ENCODE results near the gene CDON.
A peak's percentile ranks its signal among the peaks of the same experiment; 100 is the strongest.

CDON gene

GRCh38 chr11:126083829-126084607, 21.4 kb upstream of the CDON start:
- peak in 2 of 4 experiments; percentile 4 to 13 for DNase-seq

DNA sequence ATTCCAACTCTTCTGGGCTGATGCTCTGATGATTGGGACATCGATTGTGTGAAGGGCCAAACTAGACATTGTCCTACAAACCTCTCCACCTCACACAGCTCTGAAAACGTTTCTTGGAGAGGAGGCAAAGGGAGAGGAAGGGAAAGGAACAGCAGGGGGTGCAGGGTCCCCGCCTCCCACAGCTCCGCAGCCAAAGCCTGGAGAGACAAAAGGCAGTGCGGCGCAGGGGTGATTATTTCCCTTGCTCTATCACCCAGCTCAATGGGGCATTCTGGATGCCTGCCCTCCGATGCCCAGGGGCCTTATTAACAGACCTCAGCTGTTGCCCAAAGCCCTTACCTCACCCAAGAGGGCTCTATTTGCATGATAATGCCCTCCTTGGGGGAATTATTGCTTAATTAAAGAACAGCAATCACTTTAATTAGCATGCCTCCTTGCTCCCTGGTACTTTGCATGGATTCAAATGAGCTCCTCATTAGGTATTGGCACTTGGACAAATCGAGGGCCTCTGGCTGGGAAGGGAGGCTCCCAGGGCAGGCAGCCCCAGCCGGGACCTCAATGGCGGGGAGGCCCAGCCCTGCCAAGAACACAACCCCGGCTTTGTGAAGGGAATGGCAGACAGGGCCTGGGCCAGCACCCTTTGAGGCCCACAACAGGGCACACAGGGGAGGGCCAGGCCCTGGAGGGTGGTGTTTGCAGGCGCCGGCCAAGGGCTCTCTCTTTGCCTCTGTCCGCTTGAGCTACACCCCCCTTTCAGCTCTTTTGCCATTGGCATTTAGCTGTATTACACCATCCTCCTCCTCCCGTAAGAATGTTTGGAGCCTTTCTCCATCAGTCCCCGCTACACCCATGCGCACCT, 19.8 kb upstream of the CDON start:
- no peak for DNase-seq

DNA sequence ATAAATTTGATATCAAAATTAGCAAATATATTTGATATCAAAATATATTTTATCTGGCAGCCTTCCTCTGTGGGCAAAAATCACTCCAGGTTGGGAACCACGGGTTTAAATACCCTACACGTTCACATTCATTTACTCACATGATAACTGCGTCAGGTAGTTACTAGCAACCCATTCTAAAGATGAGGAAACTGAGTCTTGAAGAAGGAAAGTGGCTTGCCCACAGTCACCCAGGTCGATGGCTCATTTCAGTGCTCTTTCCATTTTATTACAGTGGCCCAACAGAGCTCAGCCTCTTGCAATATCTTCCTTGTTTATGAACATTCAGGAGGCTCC, 19.2 kb upstream of the CDON start:
- no peak for DNase-seq

DNA sequence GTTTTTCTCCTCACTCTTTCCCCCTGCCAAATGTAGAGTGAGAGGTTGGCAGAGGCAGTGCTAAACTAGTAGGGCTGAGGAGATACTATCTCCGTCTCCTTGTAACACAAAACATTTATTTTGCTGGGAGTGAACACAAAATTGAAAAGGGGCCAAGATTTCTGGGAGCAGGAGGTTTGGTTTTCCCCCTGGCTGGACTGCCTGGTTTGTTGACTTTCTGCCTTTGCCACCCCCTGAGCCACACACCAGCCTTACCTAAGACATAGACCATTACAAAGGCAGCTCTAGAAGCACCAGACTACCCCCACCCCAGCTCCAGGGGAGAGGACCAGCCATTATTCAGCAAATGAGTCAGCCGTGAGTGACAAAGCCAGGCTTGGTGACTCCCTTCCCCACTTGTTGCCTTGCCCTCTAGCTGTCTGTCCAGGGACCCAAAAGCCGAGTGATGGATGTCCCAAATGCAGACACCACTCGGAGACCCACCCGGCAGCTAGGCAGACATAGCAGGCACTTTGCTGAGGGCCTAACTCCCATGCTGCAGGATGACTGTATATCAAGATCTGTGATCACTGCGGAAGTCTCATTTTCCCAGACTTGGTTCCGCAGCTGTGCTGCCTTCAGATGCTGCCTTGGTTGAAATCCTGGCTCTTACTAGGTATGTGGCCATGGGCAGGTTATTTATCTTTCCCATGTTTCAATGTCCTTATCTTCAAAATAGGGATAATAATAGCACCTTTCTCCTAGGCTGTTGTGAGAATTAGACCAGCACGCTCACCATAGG, 17.7 kb upstream of the CDON start:
- DNase-seq, result no peak

GRCh38 chr11:126079621-126080124, 17.0 kb upstream of the CDON start:
- no peak for DNase-seq

DNA sequence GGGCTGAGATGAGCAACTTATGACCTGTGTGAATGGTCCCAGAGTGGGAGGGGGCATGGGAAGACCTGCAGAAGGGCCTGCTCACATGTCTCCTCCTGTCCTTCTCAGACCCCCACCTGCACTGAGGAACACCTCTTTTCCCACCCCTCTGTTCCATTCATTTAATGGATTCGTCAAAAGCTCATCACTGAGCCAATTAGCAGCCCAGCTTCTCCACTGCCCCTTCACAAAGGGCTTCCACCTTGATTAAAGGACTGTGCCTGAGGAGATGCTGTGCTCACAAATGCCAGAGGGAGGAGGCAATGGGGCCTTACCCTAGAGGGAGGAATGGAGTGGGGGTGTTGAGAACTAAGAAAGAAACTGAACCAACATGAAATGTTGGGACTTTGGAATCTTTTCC, 14.0 kb upstream of the CDON start:
- DNase-seq, result no peak

DNA sequence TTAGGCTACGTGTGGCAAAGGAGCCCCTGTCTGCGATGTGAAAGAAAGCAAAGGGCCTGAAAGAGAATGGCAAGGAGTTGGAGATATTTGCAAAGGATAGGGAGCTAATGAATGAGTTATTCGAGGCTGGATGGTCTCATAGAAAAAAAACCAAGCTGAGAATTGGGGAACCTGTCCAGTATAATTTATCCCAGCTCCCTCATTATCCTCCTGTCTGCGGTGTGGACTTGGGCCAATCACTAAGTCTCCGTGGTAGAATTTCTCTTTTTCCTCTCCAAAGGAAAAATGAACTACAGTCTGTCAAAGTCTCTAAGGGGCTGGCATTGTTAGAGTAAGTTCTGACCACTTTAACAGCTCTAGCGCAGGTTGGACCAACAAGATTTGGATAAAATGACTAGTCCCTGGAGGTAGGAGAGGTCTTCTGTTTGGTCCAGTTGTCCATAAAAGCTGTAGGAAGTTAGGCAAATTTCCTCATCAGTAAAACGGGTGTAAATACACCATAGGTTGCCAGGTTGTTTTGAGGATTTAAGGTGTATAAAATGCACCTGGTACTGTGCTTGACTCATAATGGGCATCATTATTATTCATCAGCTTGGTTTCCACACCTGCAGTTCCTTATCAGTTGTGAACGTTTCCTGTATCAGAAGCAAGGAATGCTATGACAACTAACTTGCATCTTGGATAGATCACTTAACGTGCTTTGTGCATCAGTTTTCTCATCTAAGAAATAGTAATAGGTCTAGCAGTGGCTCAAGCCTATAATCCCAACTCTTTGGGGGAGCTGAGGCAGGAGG, 10.3 kb upstream of the CDON start:
- DNase-seq, result no peak

DNA sequence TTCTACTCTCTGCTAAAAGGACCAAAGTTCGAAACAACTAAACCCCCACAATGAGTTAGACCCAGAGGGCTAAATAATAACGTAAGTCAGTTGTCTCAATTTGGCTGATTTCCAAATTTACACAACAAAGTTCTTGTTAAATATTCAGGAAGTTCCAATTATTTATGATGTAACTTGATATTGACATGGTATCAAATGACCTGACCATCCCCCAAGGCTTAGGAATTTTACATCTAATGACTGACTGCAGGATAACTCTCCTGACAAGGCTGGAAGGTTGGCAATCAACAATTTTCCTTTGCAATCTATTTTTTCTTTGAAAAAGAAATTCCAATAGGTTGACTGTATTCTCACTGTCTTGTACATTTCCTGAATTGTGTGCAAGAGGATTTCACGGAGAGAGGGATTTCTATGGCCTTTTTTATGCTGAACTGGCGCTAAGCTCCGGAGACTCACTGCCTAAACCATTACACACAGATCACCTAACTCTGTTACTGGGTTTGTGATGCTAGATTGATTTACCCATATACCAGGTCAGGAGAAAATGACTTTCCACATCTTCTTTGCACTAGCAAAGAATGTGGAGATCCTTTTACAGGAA, 9.6 kb upstream of the CDON start:
- no peak for DNase-seq

DNA sequence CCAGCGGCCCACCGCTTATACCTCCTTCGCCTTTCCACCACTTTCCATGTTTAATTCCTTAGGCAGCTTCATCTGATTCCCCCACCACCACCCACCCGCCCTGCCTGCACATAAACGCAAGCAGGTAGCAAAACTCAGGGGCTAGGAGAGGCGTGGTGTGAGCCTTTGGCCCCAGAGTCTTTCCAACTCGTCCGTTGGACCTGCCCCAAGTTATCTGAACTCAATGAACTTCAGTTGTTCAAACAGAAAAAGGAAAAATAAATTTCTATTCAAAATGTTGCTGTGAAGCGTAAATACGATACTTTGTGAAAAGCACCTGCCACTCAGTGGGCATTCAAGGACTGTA, 814 bp upstream of the CDON start:
- DNase-seq, result no peak

DNA sequence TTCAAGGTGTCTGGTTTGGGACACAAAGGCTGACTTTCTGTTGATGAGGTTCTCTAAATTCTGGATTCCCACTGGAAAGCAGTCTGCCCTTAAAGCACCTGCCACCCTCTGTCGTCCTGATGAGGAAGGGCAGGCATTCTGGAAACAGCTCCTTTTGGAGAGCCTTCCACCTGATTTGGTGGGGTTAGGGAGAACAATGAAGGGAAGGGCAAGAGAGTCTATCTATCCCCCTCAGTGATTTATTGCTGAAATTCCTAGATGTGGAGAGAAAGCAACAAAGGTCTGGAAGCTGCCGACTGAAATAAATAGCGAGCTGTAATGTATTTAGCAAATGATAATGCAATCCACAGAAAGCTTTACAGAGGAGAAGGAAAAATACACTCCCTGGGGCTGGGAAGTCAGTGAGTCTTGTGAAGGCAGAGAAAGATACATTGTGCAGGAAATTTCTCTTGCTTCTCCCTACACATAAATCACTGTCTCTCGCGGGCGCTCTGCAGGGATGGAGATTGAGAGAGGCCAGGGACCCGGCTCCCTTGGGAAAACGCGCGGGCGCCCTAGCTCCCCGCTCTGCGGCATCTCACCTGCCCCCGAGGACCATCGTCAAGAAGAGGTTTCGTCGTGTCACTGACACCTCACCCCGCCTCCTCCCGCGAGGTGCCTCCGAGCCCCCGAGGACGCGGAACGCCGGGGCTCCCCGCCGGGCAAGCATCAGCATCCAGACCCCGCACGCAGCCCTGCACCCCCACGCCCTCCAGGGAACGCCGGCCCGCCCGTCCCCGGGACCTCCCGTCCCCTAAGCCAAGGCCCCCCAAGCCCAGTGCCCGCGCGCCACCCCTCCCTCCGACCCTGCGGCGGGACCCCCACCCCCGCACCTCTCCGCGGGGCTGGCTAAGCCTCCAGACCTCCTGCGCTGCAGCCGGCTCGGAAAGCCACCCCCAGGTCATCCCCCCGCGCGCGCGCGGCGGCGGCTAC, 673 bp downstream of the CDON start:
- DNase-seq, result peak in 1 of 4 experiments; percentile 40

DNA sequence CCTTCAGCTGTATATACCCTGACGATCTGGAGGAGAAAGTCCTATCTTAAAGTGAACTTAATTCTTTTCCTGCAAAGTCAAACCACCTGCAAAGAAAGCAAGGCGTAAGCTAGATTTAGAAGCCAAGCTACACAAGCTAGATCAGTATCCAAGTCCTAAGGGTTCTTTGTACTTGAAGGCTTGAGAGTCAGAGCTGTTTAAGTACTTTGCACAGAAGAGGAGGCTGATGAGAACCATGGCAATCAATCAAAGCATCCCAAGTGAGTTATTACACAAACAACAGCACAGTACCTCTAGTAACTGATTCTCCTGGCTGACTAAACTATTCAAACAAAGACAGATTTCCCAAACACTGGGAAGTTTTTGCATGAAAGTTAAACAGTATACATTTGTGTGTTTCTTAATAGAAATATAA, 1.9 kb downstream of the CDON start:
- DNase-seq, result no peak

- no peak for DNase-seq
These were observed 3.4 kb downstream of the CDON start for GRCh38 chr11:126059238-126059781.

DNA sequence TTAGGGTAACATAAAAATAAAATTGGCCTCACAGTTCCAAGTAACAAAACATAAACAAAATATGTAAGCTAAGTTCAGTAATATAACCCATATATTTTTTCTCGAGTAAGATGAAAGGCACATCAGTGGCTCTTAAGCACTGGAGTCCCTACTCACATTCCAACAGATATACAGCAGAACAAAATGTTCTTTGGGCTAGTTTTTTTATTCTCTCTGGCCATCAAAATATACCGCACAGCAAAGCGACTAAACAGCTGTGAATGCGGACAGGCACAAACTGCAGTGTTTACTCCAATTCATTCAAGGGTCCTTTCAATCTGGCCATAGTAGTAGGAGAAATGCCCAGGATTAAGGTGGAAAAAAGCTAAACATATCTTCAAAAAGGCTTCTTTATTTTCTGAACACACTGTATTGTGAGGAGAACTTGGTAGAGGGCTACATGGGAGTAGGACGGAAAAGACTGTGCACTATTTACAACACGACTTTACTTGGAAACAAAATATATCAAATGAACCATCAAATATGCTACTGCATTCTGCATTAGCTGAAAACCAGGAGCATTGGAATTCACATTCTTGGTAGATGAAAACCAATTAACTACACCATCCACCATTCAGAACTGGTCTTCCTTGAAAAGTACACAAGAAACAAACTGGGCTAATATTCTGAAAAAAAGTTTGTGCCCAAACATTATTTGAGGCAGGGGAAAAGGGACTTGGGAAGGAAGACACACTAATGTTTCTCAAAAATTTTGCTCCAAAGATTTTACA, 4.4 kb downstream of the CDON start:
- no peak for DNase-seq

DNA sequence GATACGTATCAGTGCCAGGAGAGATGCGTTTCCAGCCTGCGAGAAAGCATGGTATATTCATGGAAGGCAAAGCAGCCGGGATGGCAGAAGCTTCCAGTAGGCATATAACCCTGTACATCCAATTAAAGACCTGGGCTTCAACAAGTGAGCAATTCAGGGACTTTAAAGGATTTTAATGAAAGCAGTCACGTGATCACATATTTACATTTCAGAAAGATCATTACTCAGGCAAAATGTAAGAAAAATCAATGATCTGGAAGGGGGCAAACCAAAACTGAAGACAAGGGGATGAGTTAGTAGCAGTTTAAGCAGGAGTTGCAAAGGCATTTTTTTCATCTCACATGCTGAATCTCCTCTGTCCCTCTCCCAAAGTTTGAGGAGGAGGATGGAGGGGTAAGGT, 7.8 kb downstream of the CDON start:
- no peak for DNase-seq

GRCh38 chr11:126054408-126054807, 8.3 kb downstream of the CDON start:
- no peak for DNase-seq

- no peak for DNase-seq
These were observed 9.0 kb downstream of the CDON start for GRCh38 chr11:126053415-126054286.

GRCh38 chr11:126051117-126051516, 11.5 kb downstream of the CDON start:
- DNase-seq, result no peak

- no peak for DNase-seq
These were observed 13.5 kb downstream of the CDON start for GRCh38 chr11:126049159-126049558.

GRCh38 chr11:126048197-126048596, 14.5 kb downstream of the CDON start:
- DNase-seq, result no peak
